H9 (cell line): ENCODE results near the gene SLC13A4. TPM values are rescaled to one million over a fixed set of nuclear protein-coding genes. Genes with fewer than 3 reads are reported as not detected.

ENCODE experiments used
- DNase-seq: peaks from one replicate; pipeline ENCODE4 v3.0.0-alpha.2; 2017
- H2AFZ ChIP-seq: one replicate; pipeline ENCODE4 v1.6.1; 2013; ENCODE audit warnings: mild to moderate bottlenecking, low read length, control low read depth, moderate library complexity
- H2AK5ac ChIP-seq: 2 replicates; pipeline ENCODE4 v1.6.1; 2013; ENCODE audit warnings: low read length, control low read depth, mixed read lengths; ENCODE audit not compliant: insufficient read length
- H2BK120ac ChIP-seq: one replicate; pipeline ENCODE4 v1.6.1; 2013; ENCODE audit warnings: low read depth, mild to moderate bottlenecking, low read length, control low read depth, inconsistent platforms; ENCODE audit not compliant: poor library complexity, severe bottlenecking
- H2BK12ac ChIP-seq: 2 replicates; pipeline ENCODE4 v1.6.1; 2013; ENCODE audit warnings: low read length, control low read depth, mixed read lengths, low read depth; ENCODE audit not compliant: insufficient read length
- H2BK15ac ChIP-seq: 2 replicates; pipeline ENCODE4 v1.6.1; 2013; ENCODE audit warnings: low read depth, low read length, control low read depth
- H2BK20ac ChIP-seq: one replicate; pipeline ENCODE4 v1.6.1; 2013; ENCODE audit warnings: low read depth, mild to moderate bottlenecking, low read length, control low read depth, inconsistent platforms; ENCODE audit not compliant: poor library complexity, severe bottlenecking
- H2BK5ac ChIP-seq: 2 replicates; pipeline ENCODE4 v1.6.1; 2013; ENCODE audit warnings: low read length, control low read depth, mixed read lengths; ENCODE audit not compliant: insufficient read length
- H3K14ac ChIP-seq: 2 replicates; pipeline ENCODE4 v1.6.1; 2013; ENCODE audit warnings: low read length, control low read depth; ENCODE audit not compliant: insufficient read depth
- H3K18ac ChIP-seq: 2 replicates; pipeline ENCODE4 v1.6.1; 2013; ENCODE audit warnings: low read depth, mild to moderate bottlenecking, mixed read lengths, low read length, control low read depth; ENCODE audit not compliant: insufficient read length
- H3K23ac ChIP-seq: 2 replicates; pipeline ENCODE4 v1.6.1; 2013; ENCODE audit warnings: low read length, control low read depth, mixed read lengths, low read depth; ENCODE audit not compliant: insufficient read length
- H3K23me2 ChIP-seq: 2 replicates; pipeline ENCODE4 v1.6.1; 2013; ENCODE audit warnings: low read depth, mild to moderate bottlenecking, mixed read lengths, low read length, control low read depth; ENCODE audit not compliant: insufficient read length, poor library complexity, severe bottlenecking
- H3K27ac ChIP-seq: 2 replicates; pipeline ENCODE4 v1.5.1; 2013; ENCODE audit warnings: low read length, control low read depth, mixed read lengths, low read depth; ENCODE audit not compliant: insufficient read length
- H3K27me3 ChIP-seq: 2 replicates; pipeline ENCODE4 v1.6.1; 2013; ENCODE audit warnings: low read length, control low read depth, inconsistent platforms; ENCODE audit not compliant: insufficient read depth
- H3K4ac ChIP-seq: 2 replicates; pipeline ENCODE4 v1.6.1; 2013; ENCODE audit warnings: low read depth, mild to moderate bottlenecking, control low read depth, inconsistent platforms, low read length, moderate library complexity
- H3K4me1 ChIP-seq: 2 replicates; pipeline ENCODE4 v1.6.1; 2013; ENCODE audit warnings: low read length, control low read depth, inconsistent platforms; ENCODE audit not compliant: insufficient read depth
- H3K4me2 ChIP-seq: 2 replicates; pipeline ENCODE4 v1.6.1; 2013; ENCODE audit warnings: low read length, control low read depth, mixed read lengths; ENCODE audit not compliant: insufficient read length, insufficient read depth
- H3K56ac ChIP-seq: 2 replicates; pipeline ENCODE4 v1.6.1; 2013; ENCODE audit warnings: low read depth, mild to moderate bottlenecking, mixed read lengths, low read length, control low read depth; ENCODE audit not compliant: insufficient read length
- H3K79me1 ChIP-seq: 2 replicates; pipeline ENCODE4 v1.6.1; 2013; ENCODE audit warnings: low read depth, mild to moderate bottlenecking, moderate library complexity, low read length, control low read depth, inconsistent platforms; ENCODE audit not compliant: insufficient read depth, poor library complexity, severe bottlenecking
- H3K79me2 ChIP-seq: 2 replicates; pipeline ENCODE4 v1.6.1; 2013; ENCODE audit warnings: low read length, control low read depth, inconsistent platforms; ENCODE audit not compliant: insufficient read depth
- H3K9ac ChIP-seq: 2 replicates; pipeline ENCODE4 v1.6.1; 2013; ENCODE audit warnings: low read length, control low read depth, mixed read lengths; ENCODE audit not compliant: insufficient read length; ENCODE audit errors: extremely low read depth
- H3K9me3 ChIP-seq: one replicate; pipeline ENCODE4 v1.6.1; 2013; ENCODE audit warnings: low read depth, low read length, inconsistent platforms; ENCODE audit not compliant: control insufficient read depth
- H3T11ph ChIP-seq: one replicate; pipeline ENCODE4 v1.6.1; 2013; ENCODE audit warnings: mild to moderate bottlenecking, low read length, control low read depth, inconsistent platforms
- H4K20me1 ChIP-seq: one replicate; pipeline ENCODE4 v1.6.1; 2013; ENCODE audit not compliant: control insufficient read depth, insufficient read length, insufficient read depth
- H4K5ac ChIP-seq: 2 replicates; pipeline ENCODE4 v1.6.1; 2013; ENCODE audit warnings: low read depth, mild to moderate bottlenecking, mixed read lengths, low read length, control low read depth; ENCODE audit not compliant: insufficient read length
- H4K8ac ChIP-seq: replicated peaks from 2 replicates; pipeline ENCODE4 v1.6.1; 2013; ENCODE audit warnings: low read length, control low read depth, mixed read lengths, low read depth; ENCODE audit not compliant: insufficient read length
- H4K91ac ChIP-seq: 2 replicates; pipeline ENCODE4 v1.6.1; 2013; ENCODE audit warnings: low read depth, mild to moderate bottlenecking, moderate library complexity, mixed read lengths, low read length, control low read depth; ENCODE audit not compliant: insufficient read length
- H3K27ac Mint-ChIP-seq, 3 experiments: 2 replicates in 2 of 3; 3 replicates in 1 of 3; pipeline ENCODE4 v1.8.0; 2020 to 2021; ENCODE audit warnings: mixed read lengths in 3 of 3, mild to moderate bottlenecking in 1 of 3, moderate library complexity in 1 of 3
- H3K27me3 Mint-ChIP-seq: 2 replicates; pipeline ENCODE4 v1.8.0; 2021; ENCODE audit warnings: low read depth, mild to moderate bottlenecking, moderate library complexity, mixed read lengths
- H3K36me3 Mint-ChIP-seq, 3 experiments: 2 replicates in 2 of 3; 3 replicates in 1 of 3; pipeline ENCODE4 v1.8.0; 2020 to 2021; ENCODE audit warnings: low read depth in 3 of 3, mixed read lengths in 3 of 3; ENCODE audit not compliant: insufficient read depth in 1 of 3
- H3K4me1 Mint-ChIP-seq, 2 experiments: 2 replicates each; pipeline ENCODE4 v1.8.0; 2020; ENCODE audit warnings: mixed read lengths in 2 of 2
- H3K4me3 Mint-ChIP-seq, 2 experiments: 2 replicates in 1 of 2; 3 replicates in 1 of 2; pipeline ENCODE4 v1.8.0; 2020 to 2021; ENCODE audit warnings: mild to moderate bottlenecking in 2 of 2, mixed read lengths in 2 of 2, moderate library complexity in 1 of 2
- H3K9me3 Mint-ChIP-seq, 2 experiments: 2 replicates in 1 of 2; 3 replicates in 1 of 2; pipeline ENCODE4 v1.8.0; 2020; ENCODE audit warnings: mild to moderate bottlenecking in 2 of 2, mixed read lengths in 2 of 2, moderate library complexity in 1 of 2
- WGBS: extraction: QIAGEN DNeasy Blood & Tissue Kit; methylation state at CpG from one replicate; pipeline ENCODE4 v1.1.7; 2013; ENCODE audit warnings: missing lambda C conversion rate, low lambda C conversion rate, mixed read lengths; ENCODE audit not compliant: insufficient read length; ENCODE audit errors: extremely low coverage; 5-methylcytosine and 5-hydroxymethylcytosine counted together
- total RNA-seq: library from RNA; stranded (reverse); gene quantifications from 2 replicates; pipeline ENCODE4 v1.2.1, GENCODE V29; 2021
- TF ChIP-seq, protein P1 (sequence below): fragments of 200-600 bp; sonication (generic); conservative IDR thresholded peaks from 3 replicates; pipeline ENCODE4 v1.8.0; 2021; ENCODE audit warnings: antibody characterized with exemption, mild to moderate bottlenecking

SLC13A4 gene
- total RNA-seq, 1 experiment from 2014 or later = 3.5 TPM

- Histone ChIP-seq H4K91ac (no peak overlapping the region), H4K5ac (no peak overlapping the region), H2BK120ac (no peak overlapping the region), H2AFZ (no peak overlapping the region), H3K23me2 (no peaks in the 10 kb centered on the region), H3K4ac (no peak overlapping the region), H3K79me1 (no peaks in the 10 kb centered on the region), H3K56ac (no peak overlapping the region), H3K14ac (no peak overlapping the region), H3K18ac (no peak overlapping the region), H2BK20ac (no peak overlapping the region), H3K27ac (no peak overlapping the region), H3K9ac (no peak overlapping the region), H3K79me2 (no peaks in the 10 kb centered on the region), H3K4me1 (no peaks in the 10 kb centered on the region), H2BK12ac (no peak overlapping the region), H3K27me3 (no peaks in the 10 kb centered on the region), H2BK5ac (no peak overlapping the region), H3K23ac (no peak overlapping the region), H2AK5ac (no peak overlapping the region), H2BK15ac (no peak overlapping the region), H3K4me2 (no peak overlapping the region), H3T11ph (no peak overlapping the region), H4K8ac (no peak overlapping the region), H4K20me1 (no peaks in the 10 kb centered on the region), H3K9me3 (no peaks in the 10 kb centered on the region)
- Mint-ChIP-seq H3K27ac (no peak overlapping the region), H3K27me3 (no peaks in the 10 kb centered on the region), H3K4me3 (no peak overlapping the region), H3K9me3 (no peaks in the 10 kb centered on the region), H3K36me3 (peaks cover 40 to 94% (median 81%) of the 10 kb centered on the region in 3 experiments), H3K4me1 (no peaks in the 10 kb centered on the region)
- DNase-seq = no peak
- TF ChIP-seq, protein P1, sequence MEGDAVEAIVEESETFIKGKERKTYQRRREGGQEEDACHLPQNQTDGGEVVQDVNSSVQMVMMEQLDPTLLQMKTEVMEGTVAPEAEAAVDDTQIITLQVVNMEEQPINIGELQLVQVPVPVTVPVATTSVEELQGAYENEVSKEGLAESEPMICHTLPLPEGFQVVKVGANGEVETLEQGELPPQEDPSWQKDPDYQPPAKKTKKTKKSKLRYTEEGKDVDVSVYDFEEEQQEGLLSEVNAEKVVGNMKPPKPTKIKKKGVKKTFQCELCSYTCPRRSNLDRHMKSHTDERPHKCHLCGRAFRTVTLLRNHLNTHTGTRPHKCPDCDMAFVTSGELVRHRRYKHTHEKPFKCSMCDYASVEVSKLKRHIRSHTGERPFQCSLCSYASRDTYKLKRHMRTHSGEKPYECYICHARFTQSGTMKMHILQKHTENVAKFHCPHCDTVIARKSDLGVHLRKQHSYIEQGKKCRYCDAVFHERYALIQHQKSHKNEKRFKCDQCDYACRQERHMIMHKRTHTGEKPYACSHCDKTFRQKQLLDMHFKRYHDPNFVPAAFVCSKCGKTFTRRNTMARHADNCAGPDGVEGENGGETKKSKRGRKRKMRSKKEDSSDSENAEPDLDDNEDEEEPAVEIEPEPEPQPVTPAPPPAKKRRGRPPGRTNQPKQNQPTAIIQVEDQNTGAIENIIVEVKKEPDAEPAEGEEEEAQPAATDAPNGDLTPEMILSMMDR = peak; percentile 79
- no CpG with 5 or more reads among the region's 6 CpGs for WGBS
Measured at GRCh38 chr7:135645296-135645904, 82.6 kb downstream of the SLC13A4 start.
